Progenitor cell of endocrine pancreas (in vitro differentiated cells): ENCODE data around the gene LRBA. TPM values are rescaled to one million over a fixed set of nuclear protein-coding genes. Genes with fewer than 3 reads are reported as not detected.
"Not testable (repeated sequence)": the region's sequence is repeated elsewhere in the genome, so short reads cannot be mapped to it uniquely, and the experiment has no call there.

Source experiments
- DNase-seq: peaks from one replicate; pipeline ENCODE4 v3.0.0; 2021; ENCODE audit warnings: low spot score; ENCODE audit not compliant: unreplicated experiment
- H3K27ac Mint-ChIP-seq: 2 replicates; pipeline ENCODE4 v1.8.0; 2021; ENCODE audit warnings: mild to moderate bottlenecking, moderate library complexity, mixed read lengths
- H3K27me3 Mint-ChIP-seq: 2 replicates; pipeline ENCODE4 v1.8.0; 2021; ENCODE audit warnings: mixed read lengths
- H3K36me3 Mint-ChIP-seq: 2 replicates; pipeline ENCODE4 v1.8.0; 2022; ENCODE audit warnings: mixed read lengths; ENCODE audit not compliant: insufficient read depth
- H3K4me1 Mint-ChIP-seq: 2 replicates; pipeline ENCODE4 v1.8.0; 2021; ENCODE audit warnings: low read depth, mixed read lengths
- H3K4me3 Mint-ChIP-seq: 2 replicates; pipeline ENCODE4 v1.8.0; 2021; ENCODE audit warnings: low read depth, mild to moderate bottlenecking, moderate library complexity, mixed read lengths
- H3K9me3 Mint-ChIP-seq: 2 replicates; pipeline ENCODE4 v1.8.0; 2021; ENCODE audit warnings: low read depth, mixed read lengths
- CTCF ChIP-seq: fragments of 200-600 bp; sonication (generic); IDR thresholded peaks from one replicate; pipeline ENCODE4 v1.5.0; 2021; ENCODE audit warnings: antibody characterized with exemption, mild to moderate bottlenecking; ENCODE audit not compliant: unreplicated experiment
- total RNA-seq: library from RNA; stranded (reverse); gene quantifications from 2 replicates; pipeline ENCODE4 v1.2.1, GENCODE V29; 2021

The LRBA gene
- total RNA-seq, 1 donor from 2014 or later, result 95.2 TPM

- Mint-ChIP-seq H3K27ac (no peak overlapping the region), H3K36me3 (peaks cover 2% of the 10 kb centered on the region), H3K4me1 (peaks cover 15% of the 10 kb centered on the region), H3K27me3 (no peaks in the 10 kb centered on the region), H3K4me3 (no peak overlapping the region), H3K9me3 (peaks cover 3% of the 10 kb centered on the region)
- DNase-seq, result no peak
- no peak for TF ChIP-seq CTCF
Measured at GRCh38 chr4:151031831-151032605, 16.9 kb upstream of the LRBA start.

- Mint-ChIP-seq H3K4me1 (peaks cover 3% of the 10 kb centered on the region), H3K27ac (no peak overlapping the region), H3K27me3 (no peaks in the 10 kb centered on the region), H3K9me3 (no peaks in the 10 kb centered on the region), H3K4me3 (no peak overlapping the region), H3K36me3 (peaks cover 2% of the 10 kb centered on the region)
- no peak for DNase-seq
- TF ChIP-seq CTCF, result no peak
Measured at GRCh38 chr4:151029537-151029936, 14.5 kb upstream of the LRBA start.

DNA sequence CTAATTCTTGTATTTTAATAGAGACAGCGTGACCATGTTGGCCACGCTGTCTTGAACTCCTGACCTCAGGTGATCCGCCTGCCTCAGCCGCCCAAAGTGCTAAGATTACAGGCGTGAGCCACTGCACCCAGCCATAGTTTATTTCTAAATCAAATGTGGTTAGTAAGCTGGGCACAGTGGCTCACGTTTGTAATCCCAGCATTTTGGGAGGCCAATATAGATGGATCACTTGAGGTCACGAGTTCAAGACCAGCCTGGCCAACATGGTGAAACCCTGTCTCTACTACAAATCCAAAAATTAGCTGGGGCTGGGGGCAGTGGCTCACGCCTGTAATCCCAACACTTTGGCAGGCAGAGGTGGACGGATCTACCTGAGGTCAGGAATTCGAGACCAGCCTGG is 13.9 kb upstream of the LRBA start:
- not testable (repeated sequence) for H3K9me3 Mint-ChIP-seq, DNase-seq, H3K36me3 Mint-ChIP-seq, H3K27me3 Mint-ChIP-seq, H3K4me1 Mint-ChIP-seq, H3K27ac Mint-ChIP-seq, H3K4me3 Mint-ChIP-seq

GRCh38 chr4:151025759-151026158 is 10.7 kb upstream of the LRBA start:
- Mint-ChIP-seq H3K9me3 (no peaks in the 10 kb centered on the region), H3K36me3 (peaks cover 1% of the 10 kb centered on the region), H3K27me3 (no peaks in the 10 kb centered on the region), H3K4me3 (no peak overlapping the region), H3K27ac (no peak overlapping the region), H3K4me1 (peaks cover 4% of the 10 kb centered on the region)
- TF ChIP-seq CTCF, result no peak
- no peak for DNase-seq

GRCh38 chr4:151022586-151022985 is 7.5 kb upstream of the LRBA start:
- Mint-ChIP-seq H3K4me3 (no peak overlapping the region), H3K4me1 (peaks cover 4% of the 10 kb centered on the region), H3K27me3 (no peaks in the 10 kb centered on the region), H3K9me3 (no peaks in the 10 kb centered on the region), H3K36me3 (no peaks in the 10 kb centered on the region), H3K27ac (no peak overlapping the region)
- no peak for TF ChIP-seq CTCF
- DNase-seq, result no peak
